HG03045 (cell line): ENCODE measurements around the gene SOX1.

ENCODE experiments used
- ATAC-seq: cut with Tn5 transposase; IDR thresholded peaks from one replicate; pipeline ENCODE4 v1.9.1; 2021; ENCODE audit warnings: mild to moderate bottlenecking, moderate library complexity; ENCODE audit not compliant: unreplicated experiment

SOX1 gene

DNA sequence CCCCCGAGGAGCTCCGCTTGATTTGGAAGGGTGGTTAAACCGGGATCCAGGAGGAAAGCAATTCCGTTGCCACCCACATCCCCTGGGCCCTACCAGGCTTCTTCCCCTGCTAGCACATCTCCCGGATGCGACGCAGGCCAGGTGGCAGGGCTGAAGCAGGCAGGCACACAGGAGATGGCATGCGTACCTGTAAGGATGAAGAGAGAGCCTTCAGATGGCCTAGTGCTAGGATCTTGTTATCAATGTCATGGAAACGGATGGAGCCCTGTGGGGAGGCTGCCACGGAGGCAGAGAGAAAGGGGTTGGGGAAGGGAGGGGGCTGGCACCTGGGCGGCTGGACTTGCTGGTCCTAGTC lies 8.5 kb upstream of the SOX1 start:
- no peak for ATAC-seq

DNA sequence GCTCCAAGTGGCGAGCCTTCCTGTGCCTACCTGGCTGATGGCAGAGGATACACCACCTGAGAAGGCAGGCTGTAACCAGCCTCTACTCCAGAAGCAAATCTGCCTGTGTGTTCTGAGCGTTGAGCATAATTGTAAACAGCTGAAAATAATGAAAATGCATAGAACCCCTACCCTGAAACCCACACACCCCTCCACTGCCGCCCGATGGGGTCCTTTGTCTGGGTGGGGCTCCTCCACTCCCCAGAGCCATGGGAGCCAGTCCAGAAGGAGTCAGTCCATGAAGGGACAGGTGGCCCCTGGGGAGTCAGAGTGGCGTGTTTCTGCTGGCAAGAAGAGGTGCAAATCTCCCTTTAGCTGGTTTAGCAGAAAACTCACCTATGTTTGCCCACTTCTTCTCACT lies 8.0 kb upstream of the SOX1 start:
- ATAC-seq, result no peak

- no peak for ATAC-seq
These were observed 7.3 kb upstream of the SOX1 start for GRCh38 chr13:112059457-112060281.

DNA sequence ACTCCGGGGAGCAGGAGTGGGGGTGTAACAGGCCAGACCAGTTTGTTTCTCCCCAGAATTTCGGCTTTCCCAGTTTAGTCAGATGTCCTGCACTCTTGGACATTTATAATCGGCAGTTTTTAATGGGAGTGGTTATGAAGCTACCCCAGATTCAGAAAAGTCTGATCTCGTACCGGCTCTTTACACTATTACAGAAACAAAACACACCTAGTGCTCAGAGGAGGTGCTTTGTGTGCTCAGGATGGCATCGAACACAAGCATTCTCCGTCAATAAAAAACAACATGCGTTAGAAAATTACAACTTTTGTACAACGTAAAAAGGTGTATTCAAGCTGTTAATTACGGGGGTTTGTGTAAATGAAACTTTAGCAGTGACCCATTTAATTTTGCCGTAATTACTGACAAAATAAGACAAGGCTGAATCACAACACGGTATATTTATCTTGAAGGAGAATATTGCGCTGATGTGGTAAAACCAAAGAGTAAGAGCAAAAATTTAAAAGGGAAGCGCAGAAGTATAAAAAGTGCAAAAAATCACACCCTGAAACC lies 6.6 kb upstream of the SOX1 start:
- ATAC-seq, result no peak

- no peak for ATAC-seq
These were observed 6.0 kb upstream of the SOX1 start for GRCh38 chr13:112060899-112061366.

DNA sequence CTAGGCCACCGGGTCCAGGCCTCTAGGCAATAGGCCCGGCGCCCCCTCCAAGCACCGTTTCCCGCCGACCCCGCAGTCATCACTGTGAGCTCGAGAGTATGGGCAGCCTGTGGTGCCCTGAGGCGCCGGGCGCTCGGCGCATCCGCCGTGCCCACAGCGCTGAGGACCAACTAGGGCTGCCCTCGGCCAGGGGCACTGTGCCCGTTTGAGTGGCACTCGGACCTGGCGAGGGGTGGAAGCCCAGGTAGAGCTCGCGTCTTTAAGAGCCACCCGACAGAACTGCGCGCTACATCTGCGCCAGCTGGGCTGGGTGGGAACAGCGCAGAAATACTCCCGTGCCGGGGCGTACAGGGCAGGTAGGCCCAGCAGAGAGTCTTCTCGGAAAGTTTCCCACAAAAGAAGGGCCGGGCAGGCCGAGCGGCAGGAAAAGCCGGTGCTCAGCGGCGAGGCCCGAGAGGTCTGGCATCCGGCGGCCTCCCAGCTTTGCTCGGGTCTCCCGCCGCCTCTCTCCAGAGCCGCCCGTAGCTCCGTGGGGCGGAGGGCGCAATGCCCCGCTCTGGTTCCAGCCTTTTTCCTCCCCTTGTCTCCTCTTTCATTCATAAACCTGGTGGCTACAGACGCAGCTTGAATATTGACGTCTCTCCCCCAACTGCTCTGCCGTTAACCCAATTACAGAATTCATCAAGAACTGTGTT lies 5.4 kb upstream of the SOX1 start:
- no peak for ATAC-seq

DNA sequence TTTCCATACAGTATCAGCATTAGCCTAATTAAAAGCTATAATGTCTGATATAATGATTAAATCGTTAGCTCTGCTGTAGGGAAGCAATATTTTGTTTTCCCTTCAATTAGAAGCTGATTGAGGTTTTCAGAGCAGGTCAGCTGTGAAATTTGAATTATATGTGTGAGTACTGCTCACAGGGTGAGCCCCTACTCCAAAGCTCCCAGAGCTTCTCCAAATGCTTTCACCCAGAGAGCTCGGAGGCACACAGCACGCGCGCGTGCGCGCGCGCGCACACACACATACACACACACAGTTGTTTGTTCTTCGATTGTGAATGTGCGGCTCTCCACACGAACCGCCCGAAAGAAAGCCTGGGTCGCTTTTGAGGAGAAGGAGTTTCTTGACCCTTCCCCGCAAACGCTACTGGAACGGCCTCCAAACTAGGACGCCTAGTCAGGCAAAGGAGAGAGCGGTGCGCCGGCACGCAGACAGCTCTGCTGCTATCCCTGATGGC lies 4.8 kb upstream of the SOX1 start:
- ATAC-seq, result no peak

GRCh38 chr13:112062571-112063570 lies 4.1 kb upstream of the SOX1 start:
- ATAC-seq, result no peak

DNA sequence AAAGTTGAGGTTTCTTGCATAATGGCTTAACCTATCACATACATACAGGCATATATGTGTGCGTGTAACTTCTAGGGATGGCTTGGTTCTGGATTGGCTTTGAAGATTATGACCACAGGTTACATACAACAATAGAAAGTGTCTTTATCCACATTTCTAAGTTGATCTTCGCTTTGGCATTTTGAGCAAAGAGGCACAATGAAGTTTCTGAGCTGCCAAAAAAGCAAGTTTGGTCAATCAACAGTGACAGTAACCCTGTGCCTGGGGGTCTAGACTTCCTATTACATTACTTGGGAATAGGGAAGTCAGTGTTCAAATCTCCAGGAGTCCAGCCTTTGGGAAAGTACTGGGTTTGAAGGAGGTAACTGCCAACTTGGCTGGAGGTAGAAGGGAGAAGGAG lies 3.1 kb upstream of the SOX1 start:
- ATAC-seq, result no peak

DNA sequence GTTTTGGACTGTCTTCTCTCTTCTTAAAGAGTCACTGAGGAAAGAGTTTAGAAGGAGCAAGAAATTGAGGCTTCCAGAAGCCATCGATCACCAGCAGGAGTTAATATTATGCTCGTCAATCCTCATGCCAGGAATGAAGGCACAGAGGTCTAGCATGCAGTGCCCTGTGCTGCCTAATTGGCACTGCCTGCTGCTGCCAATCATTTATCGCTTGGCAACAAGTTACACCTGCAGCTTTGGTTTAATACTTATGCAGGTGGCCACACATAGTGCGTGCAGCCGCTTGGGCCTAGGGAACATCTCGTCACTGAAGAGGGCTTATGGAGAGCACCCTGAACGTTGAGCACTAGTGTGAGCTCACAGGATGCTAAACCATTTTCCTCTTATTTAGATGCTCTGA lies 2.7 kb upstream of the SOX1 start:
- no peak for ATAC-seq

DNA sequence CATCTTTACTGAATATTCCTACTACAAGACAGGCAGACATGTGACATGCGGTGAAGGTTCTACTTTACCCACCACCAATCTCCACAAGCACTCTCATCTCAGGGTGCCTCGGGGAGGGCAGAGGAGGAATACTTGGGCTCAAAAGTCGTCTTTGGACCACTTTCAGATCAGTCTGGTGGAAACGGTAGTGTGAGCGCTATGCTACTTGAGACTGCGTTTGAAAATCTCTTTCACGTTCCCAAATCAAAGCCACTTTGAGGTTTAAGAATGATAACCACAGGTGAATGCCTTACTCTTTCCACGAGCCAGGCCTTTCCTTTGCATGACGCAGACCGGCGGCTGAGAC lies 1.5 kb upstream of the SOX1 start:
- ATAC-seq, result no peak

- no peak for ATAC-seq
These were observed 904 bp upstream of the SOX1 start for GRCh38 chr13:112065867-112066623.

- ATAC-seq, result no peak
These were observed 335 bp upstream of the SOX1 start for GRCh38 chr13:112066624-112067004.

- ATAC-seq, result no peak
These were observed 1.1 kb downstream of the SOX1 start for GRCh38 chr13:112067871-112068539.

DNA sequence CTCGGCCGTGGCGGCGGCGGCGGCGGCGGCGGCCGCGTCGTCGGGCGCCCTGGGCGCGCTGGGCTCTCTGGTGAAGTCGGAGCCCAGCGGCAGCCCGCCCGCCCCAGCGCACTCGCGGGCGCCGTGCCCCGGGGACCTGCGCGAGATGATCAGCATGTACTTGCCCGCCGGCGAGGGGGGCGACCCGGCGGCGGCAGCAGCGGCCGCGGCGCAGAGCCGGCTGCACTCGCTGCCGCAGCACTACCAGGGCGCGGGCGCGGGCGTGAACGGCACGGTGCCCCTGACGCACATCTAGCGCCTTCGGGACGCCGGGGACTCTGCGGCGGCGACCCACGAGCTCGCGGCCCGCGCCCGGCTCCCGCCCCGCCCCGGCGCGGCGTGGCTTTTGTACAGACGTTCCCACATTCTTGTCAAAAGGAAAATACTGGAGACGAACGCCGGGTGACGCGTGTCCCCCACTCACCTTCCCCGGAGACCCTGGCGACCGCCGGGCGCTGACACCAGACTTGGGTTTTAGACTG lies 1.7 kb downstream of the SOX1 start:
- no peak for ATAC-seq

DNA sequence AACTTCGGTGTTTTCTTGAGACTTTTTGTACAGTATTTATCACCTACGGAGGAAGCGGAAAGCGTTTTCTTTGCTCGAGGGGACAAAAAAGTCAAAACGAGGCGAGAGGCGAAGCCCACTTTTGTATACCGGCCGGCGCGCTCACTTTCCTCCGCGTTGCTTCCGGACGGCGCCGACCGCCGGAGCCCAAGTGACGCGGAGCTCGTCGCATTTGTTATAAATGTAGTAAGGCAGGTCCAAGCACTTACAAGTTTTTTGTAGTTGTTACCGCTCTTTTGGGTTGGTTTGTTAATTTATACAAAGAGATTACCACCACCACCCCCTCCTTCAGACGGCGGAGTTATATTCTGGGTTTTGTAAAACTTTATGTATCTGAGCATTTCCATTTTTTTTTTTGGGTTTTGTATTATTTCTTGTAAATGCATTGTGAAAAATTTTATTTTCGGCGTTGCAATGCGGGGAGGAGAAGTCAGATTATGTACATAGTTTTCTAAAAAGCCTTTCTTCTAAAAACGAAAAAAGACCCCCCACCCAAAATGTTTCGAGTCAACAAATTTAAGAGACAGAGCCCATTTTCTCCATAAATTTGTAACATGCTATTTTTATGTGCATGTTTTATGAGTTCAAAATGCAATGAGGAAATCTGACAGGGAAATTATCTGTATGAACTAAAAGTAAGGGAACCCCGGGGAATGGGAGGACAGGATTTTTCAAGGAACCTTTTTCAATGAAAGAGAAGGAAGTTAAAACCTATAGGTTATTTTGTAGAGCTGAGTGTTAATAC lies 2.3 kb downstream of the SOX1 start:
- ATAC-seq, result no peak

DNA sequence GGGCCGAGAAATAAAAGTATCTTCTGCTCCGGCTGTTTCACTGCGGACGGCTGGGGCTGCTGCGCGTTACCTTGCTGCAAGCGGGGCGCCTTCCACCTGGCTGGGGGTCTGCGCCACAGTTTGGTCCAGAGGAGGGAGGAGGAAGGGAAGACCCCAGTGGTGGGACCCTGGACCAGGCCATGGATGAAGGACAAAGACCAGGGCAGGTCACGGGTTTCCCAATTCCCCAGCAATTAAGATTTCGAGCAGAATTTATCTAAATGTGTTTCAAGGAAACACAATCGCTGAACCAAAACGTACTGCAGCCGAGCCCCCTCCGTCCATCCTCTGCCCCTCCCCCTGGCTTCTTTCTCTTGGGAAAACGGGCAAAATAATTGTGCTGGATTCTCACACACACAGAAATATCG lies 2.9 kb downstream of the SOX1 start:
- no peak for ATAC-seq

DNA sequence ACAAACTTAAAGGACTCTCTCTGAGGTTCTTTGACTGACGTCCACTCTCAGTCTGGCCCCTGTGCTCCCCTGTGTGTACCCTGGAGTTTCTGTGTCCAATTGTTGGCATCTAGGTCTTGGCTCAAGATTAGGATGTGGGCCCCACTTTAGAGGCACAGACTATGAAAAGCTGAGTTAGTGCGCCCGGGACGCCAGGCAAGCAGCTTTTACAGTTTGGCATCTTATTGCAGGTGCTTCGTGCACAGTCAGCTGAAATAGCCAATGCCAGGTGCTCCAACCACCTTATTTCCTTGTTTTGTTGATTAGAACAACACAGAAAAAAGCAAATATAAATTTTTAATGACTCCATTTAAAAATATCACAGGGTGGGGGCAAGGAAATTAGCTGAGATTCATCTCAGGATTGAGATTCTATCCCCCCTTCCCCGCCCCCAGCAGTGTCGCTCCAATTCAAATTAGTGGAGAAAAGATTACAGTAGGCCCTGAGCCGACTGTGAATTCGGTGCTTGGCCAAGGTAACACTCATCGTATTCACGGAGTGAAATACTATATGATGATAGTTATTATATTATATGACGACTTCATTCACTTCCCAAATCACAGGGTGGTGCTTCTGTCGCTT lies 4.3 kb downstream of the SOX1 start:
- no peak for ATAC-seq
